Right atrium auricular region (tissue), 2 donors: ENCODE results near the gene EVI5L. TPM values are rescaled to one million over a fixed set of nuclear protein-coding genes. Genes with fewer than 3 reads are reported as not detected.

Source experiments
- DNase-seq: peaks from one replicate; pipeline ENCODE4 v3.0.0-alpha.2; 2019; ENCODE audit warnings: low spot score
- H3K27ac ChIP-seq, 2 donors: fragments of 200-600 bp; sonication (generic); 1 replicate in 1 of 2; 2 replicates in 1 of 2; pipeline ENCODE4 v1.5.1; 2016 to 2019
- H3K27me3 ChIP-seq, 2 donors: fragments of 200-600 bp; sonication (generic); one replicate each; pipeline versions ENCODE4 v1.5.1 to v1.6.0; 2017 to 2019
- H3K36me3 ChIP-seq: fragments of 200-600 bp; sonication (generic); one replicate; pipeline ENCODE4 v1.5.1; 2016
- H3K4me1 ChIP-seq, 2 donors: fragments of 200-600 bp; sonication (generic); one replicate each; pipeline versions ENCODE4 v1.5.1 to v1.6.0; 2017 to 2019
- H3K4me3 ChIP-seq, 2 donors: fragments of 200-600 bp; sonication (generic); 1 replicate in 1 of 2; 2 replicates in 1 of 2; pipeline ENCODE4 v1.5.1; 2017 to 2019; ENCODE audit warnings: mild to moderate bottlenecking in 1 of 2, moderate library complexity in 1 of 2
- H3K9me3 ChIP-seq, 2 donors: fragments of 200-600 bp; sonication (generic); one replicate each; pipeline ENCODE4 v1.5.1; 2019
- CTCF ChIP-seq, 2 donors: fragments of 200-600 bp; sonication (generic); IDR thresholded peaks; one replicate each; pipeline ENCODE4 v1.5.1; 2019; ENCODE audit warnings: antibody characterized with exemption in 2 of 2
- total RNA-seq, 2 donors: library from RNA; depleted of rRNA; stranded (reverse); fragments of >200 nt; gene quantifications; one replicate each; pipeline ENCODE4 v1.1.0, GENCODE V29; 2016

The EVI5L gene
- total RNA-seq, 2 donors from 2014 or later: 14.2 to 17.4 TPM

- no peak overlapping the region for H3K27ac ChIP-seq
- TF ChIP-seq CTCF (IDR thresholded peaks at IDR 0.05): no peak
- no peaks in the 10 kb centered on the region for H3K27me3 ChIP-seq
- no peaks in the 10 kb centered on the region for H3K9me3 ChIP-seq
- no peak overlapping the region for H3K4me3 ChIP-seq
- no peak for DNase-seq
- no peaks in the 10 kb centered on the region for H3K4me1 ChIP-seq
- H3K36me3 ChIP-seq: no peaks in the 10 kb centered on the region
Measured at GRCh38 chr19:7842661-7843294, 12.8 kb downstream of the EVI5L start.

GRCh38 chr19:7843521-7843920 lies 13.5 kb downstream of the EVI5L start:
- Histone ChIP-seq H3K27me3 (no peaks in the 10 kb centered on the region), H3K36me3 (no peaks in the 10 kb centered on the region), H3K4me1 (no peaks in the 10 kb centered on the region), H3K9me3 (no peaks in the 10 kb centered on the region), H3K4me3 (no peak overlapping the region), H3K27ac (no peak overlapping the region)
- no peak for TF ChIP-seq CTCF (IDR thresholded peaks at IDR 0.05)
- DNase-seq: no peak

DNA sequence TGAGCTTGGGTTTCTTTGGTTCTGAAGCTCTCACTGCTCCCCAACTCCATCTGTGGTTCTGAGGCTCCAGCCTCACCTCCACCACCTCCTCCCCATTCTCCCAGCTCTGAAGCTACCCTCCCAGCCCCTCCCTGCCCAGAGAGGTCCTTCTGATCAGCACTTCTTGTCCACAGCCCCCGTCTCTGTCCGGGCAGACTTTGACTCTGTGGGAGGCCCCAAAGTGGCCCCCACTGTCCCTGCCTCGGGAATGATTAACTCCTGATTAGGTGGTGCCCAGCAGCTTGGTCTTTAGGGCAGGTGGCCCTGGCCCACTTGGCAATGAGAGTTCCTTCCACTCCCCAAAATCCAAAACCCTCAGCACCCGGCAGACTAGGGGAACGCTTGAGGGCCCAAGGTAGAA lies 14.4 kb downstream of the EVI5L start:
- H3K36me3 ChIP-seq: no peaks in the 10 kb centered on the region
- no peaks in the 10 kb centered on the region for H3K27me3 ChIP-seq
- no peaks in the 10 kb centered on the region for H3K4me1 ChIP-seq
- no peaks in the 10 kb centered on the region for H3K9me3 ChIP-seq
- no peak for DNase-seq
- H3K4me3 ChIP-seq: no peak overlapping the region
- H3K27ac ChIP-seq: no peak overlapping the region
- no peak for TF ChIP-seq CTCF (IDR thresholded peaks at IDR 0.05)

DNA sequence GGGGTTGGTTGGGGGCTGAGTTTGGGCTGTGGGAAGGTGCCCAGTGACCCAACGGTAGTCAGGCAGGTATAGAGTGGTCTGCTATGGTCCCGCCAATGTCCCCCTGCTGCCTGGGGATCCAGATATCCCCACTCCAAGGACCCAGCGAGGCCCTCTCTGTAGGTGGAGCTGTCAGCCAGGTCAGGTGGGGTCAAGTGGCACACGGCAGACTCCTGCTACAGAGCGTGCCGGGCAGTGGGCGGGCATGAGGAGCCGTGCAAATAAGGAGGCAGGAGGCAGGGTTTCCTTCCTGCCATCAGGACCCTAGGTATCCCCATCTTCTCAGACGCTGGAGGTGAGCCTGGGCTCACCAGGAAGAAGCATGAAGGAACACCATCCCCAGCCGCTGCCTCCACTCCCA lies 14.9 kb downstream of the EVI5L start:
- no peak overlapping the region for H3K27ac ChIP-seq
- H3K36me3 ChIP-seq: no peaks in the 10 kb centered on the region
- no peaks in the 10 kb centered on the region for H3K9me3 ChIP-seq
- no peak for TF ChIP-seq CTCF (IDR thresholded peaks at IDR 0.05)
- H3K27me3 ChIP-seq: no peaks in the 10 kb centered on the region
- peaks cover 0 to 3% of the 10 kb centered on the region in 2 donors for H3K4me1 ChIP-seq
- no peak for DNase-seq
- H3K4me3 ChIP-seq: no peak overlapping the region

- peaks cover 0 to 7% of the 10 kb centered on the region in 2 donors for H3K4me1 ChIP-seq
- no peaks in the 10 kb centered on the region for H3K36me3 ChIP-seq
- H3K27me3 ChIP-seq: no peaks in the 10 kb centered on the region
- no peak for TF ChIP-seq CTCF (IDR thresholded peaks at IDR 0.05)
- no peak overlapping the region for H3K27ac ChIP-seq
- no peaks in the 10 kb centered on the region for H3K9me3 ChIP-seq
- no peak overlapping the region for H3K4me3 ChIP-seq
- DNase-seq: no peak
Measured at GRCh38 chr19:7845390-7846154, 15.6 kb downstream of the EVI5L start.
